Fibroblast of lung (primary cell): ENCODE data around the gene BIRC7.

Source experiments
- EZH2 ChIP-seq: IDR thresholded peaks from 2 replicates; pipeline ENCODE4 v1.5.1; 2012; ENCODE audit warnings: low read length, control low read depth, mild to moderate bottlenecking; ENCODE audit errors: missing control alignments
- TF ChIP-seq, protein P1 (sequence below), 2 donors: IDR thresholded peaks in 1 of 2; conservative IDR thresholded peaks in 1 of 2; 1 replicate in 1 of 2; 2 replicates in 1 of 2; pipeline ENCODE4 v1.5.1; 2011 to 2012; ENCODE audit warnings: low read length in 2 of 2, control low read depth in 1 of 2, inconsistent platforms in 1 of 2, low read depth in 1 of 2, mild to moderate bottlenecking in 1 of 2

DNA sequence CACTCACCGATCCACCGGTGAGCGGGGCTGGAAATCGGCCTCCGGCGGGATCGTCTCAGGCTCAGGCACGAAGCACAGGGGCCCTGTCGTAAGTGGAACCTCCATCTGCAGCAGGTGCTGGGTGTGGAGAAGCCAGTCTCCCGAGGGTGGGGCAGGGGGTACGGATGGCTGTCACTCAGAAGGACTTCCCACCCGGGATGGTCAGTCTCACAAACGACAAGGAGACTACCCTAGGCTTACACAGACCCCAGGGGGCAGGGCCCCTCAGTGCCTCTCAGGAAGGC is 47.6 kb upstream of the BIRC7 start:
- TF ChIP-seq, protein P1, sequence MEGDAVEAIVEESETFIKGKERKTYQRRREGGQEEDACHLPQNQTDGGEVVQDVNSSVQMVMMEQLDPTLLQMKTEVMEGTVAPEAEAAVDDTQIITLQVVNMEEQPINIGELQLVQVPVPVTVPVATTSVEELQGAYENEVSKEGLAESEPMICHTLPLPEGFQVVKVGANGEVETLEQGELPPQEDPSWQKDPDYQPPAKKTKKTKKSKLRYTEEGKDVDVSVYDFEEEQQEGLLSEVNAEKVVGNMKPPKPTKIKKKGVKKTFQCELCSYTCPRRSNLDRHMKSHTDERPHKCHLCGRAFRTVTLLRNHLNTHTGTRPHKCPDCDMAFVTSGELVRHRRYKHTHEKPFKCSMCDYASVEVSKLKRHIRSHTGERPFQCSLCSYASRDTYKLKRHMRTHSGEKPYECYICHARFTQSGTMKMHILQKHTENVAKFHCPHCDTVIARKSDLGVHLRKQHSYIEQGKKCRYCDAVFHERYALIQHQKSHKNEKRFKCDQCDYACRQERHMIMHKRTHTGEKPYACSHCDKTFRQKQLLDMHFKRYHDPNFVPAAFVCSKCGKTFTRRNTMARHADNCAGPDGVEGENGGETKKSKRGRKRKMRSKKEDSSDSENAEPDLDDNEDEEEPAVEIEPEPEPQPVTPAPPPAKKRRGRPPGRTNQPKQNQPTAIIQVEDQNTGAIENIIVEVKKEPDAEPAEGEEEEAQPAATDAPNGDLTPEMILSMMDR (conservative IDR thresholded peaks at IDR 0.05 in 1 of 2, IDR thresholded peaks at IDR 0.05 in 1 of 2; ENCODE audit: low read depth in 1 of 2, low read length in 2 of 2) = no peak
- TF ChIP-seq EZH2 = no peak
